HCT116 (cell line): ENCODE measurements around the gene ESRRB. TPM values are rescaled to one million over a fixed set of nuclear protein-coding genes. Genes with fewer than 3 reads are reported as not detected.

Experiments used
- ATAC-seq: fragments of 200-7000 bp; cut with Tn5 transposase; 2 replicates; pipeline ENCODE4 v1.9.1; 2020; ENCODE audit warnings: mild to moderate bottlenecking, moderate library complexity
- BruUV-seq: library from RNA; stranded (reverse); fragments of 400-500 nt; replicated peaks from 2 replicates; lab custom pipeline; 2021; lab: Mats Ljungman, UMichigan
- CTCF ChIA-PET: fragments of 300-600 bp; sonication (Branson Sonifier 250); formaldehyde crosslinking; loops from one replicate; lab custom pipeline; 2021; ENCODE audit warnings: antibody characterized with exemption; lab: Charles Lee
- POLR2A ChIA-PET: fragments of 300-600, 350-600 bp; sonication (Branson Sonifier 250); formaldehyde crosslinking; loops from one replicate; lab custom pipeline; 2021; ENCODE audit warnings: antibody characterized with exemption; lab: Charles Lee
- RAD21 ChIA-PET, 2 experiments: fragments of 300-600 bp; sonication (Branson Sonifier 250); formaldehyde crosslinking; loops; one replicate each; lab custom pipeline; 2023; ENCODE audit warnings: low total read pairs in 2 of 2; ENCODE audit not compliant: uncharacterized antibody in 2 of 2, unreplicated experiment in 2 of 2, low non-redundant PET in 1 of 2; lab: Charles Lee
- DNase-seq: peaks from one replicate; pipeline ENCODE4 v3.0.0-alpha.2; 2010; ENCODE audit warnings: low read depth, low spot score
- H2AFZ ChIP-seq: fragments of 200-600 bp; shearing (Covaris generic), sonication (generic); 2 replicates; pipeline ENCODE4 v1.6.1; 2017; ENCODE audit warnings: low read depth, mixed run types, mixed read lengths, antibody characterized with exemption, low read length; ENCODE audit not compliant: poor library complexity, severe bottlenecking
- H3K27ac ChIP-seq: 2 replicates; pipeline ENCODE4 v1.5.1; 2012; ENCODE audit warnings: low read depth, low read length
- H3K27me3 ChIP-seq: fragments of 200-600 bp; sonication (generic); 2 replicates; pipeline ENCODE4 v1.6.1; 2016; ENCODE audit warnings: mixed run types, low read length, mixed read lengths; ENCODE audit not compliant: insufficient read depth
- H3K36me3 ChIP-seq, 2 experiments: fragments of 200-500 bp in 1 of 2; fragments of 200-600 bp in 1 of 2; sonication (Bioruptor generic) in 1 of 2; sonication (generic) in 1 of 2; 2 replicates each; pipeline versions ENCODE4 v1.5.1 to v1.6.1; 2014 to 2016; ENCODE audit warnings: low read length in 2 of 2, inconsistent platforms in 1 of 2, mixed read lengths in 1 of 2, mixed run types in 1 of 2; ENCODE audit not compliant: insufficient read depth in 2 of 2, control insufficient read depth in 1 of 2
- H3K4me1 ChIP-seq, 2 experiments: fragments of 200-600 bp in 1 of 2; sonication (generic) in 1 of 2; 2 replicates each; pipeline versions ENCODE4 v1.5.1 to v1.6.1; 2012 to 2017; ENCODE audit warnings: low read length in 2 of 2, inconsistent platforms in 1 of 2, mild to moderate bottlenecking in 1 of 2, mixed read lengths in 1 of 2, mixed run types in 1 of 2, moderate library complexity in 1 of 2; ENCODE audit not compliant: insufficient read depth in 2 of 2, control insufficient read depth in 1 of 2
- H3K4me2 ChIP-seq: fragments of 200-600 bp; sonication (generic); 2 replicates; pipeline ENCODE4 v1.6.1; 2017; ENCODE audit warnings: mixed run types, low read length, mixed read lengths
- H3K4me3 ChIP-seq, 2 experiments: fragments of 200-600 bp in 1 of 2; sonication (generic) in 1 of 2; replicated peaks in 1 of 2; 2 replicates each; pipeline ENCODE4 v1.5.1; 2011 to 2016; ENCODE audit warnings: low read length in 2 of 2, control low read depth in 1 of 2, low read depth in 1 of 2, mild to moderate bottlenecking in 1 of 2, mixed read lengths in 1 of 2, mixed run types in 1 of 2
- H3K79me2 ChIP-seq: fragments of 200-600 bp; sonication (generic); 2 replicates; pipeline ENCODE4 v1.6.1; 2017; ENCODE audit warnings: mild to moderate bottlenecking, mixed run types, low read length, moderate library complexity, mixed read lengths; ENCODE audit not compliant: insufficient read depth
- H3K9ac ChIP-seq: fragments of 200-600 bp; sonication (generic); 2 replicates; pipeline ENCODE4 v1.6.1; 2016; ENCODE audit warnings: low read length, mixed read lengths
- H3K9me2 ChIP-seq: fragments of 200-600 bp; sonication (generic), shearing (Covaris generic); 2 replicates; pipeline ENCODE4 v1.6.1; 2017; ENCODE audit warnings: mixed run types, mild to moderate bottlenecking, moderate library complexity; ENCODE audit not compliant: insufficient read depth
- H3K9me3 ChIP-seq, 2 experiments: fragments of 200-500 bp in 1 of 2; fragments of 200-600 bp in 1 of 2; sonication (Bioruptor generic) in 1 of 2; sonication (generic) in 1 of 2; 2 replicates each; pipeline ENCODE4 v1.6.1; 2014 to 2017; ENCODE audit warnings: low read length in 2 of 2, mixed read lengths in 2 of 2, inconsistent platforms in 1 of 2, low read depth in 1 of 2, mild to moderate bottlenecking in 1 of 2, mixed run types in 1 of 2, moderate library complexity in 1 of 2; ENCODE audit not compliant: control insufficient read depth in 1 of 2, insufficient read depth in 1 of 2
- H4K20me1 ChIP-seq: fragments of 200-600 bp; sonication (generic), shearing (Covaris generic); 2 replicates; pipeline ENCODE4 v1.6.1; 2017; ENCODE audit warnings: mixed run types, mild to moderate bottlenecking, moderate library complexity; ENCODE audit not compliant: insufficient read depth
- CEBPB ChIP-seq: IDR thresholded peaks from 2 replicates; pipeline ENCODE4 v1.6.1; 2012; ENCODE audit warnings: low read depth
- JUND ChIP-seq: IDR thresholded peaks from 2 replicates; pipeline ENCODE4 v1.6.1; 2012
- POLR2AphosphoS5 ChIP-seq: IDR thresholded peaks from 2 replicates; pipeline ENCODE4 v1.6.1; 2011; ENCODE audit warnings: mild to moderate bottlenecking, low read depth, low read length, moderate library complexity
- RAD21 ChIP-seq: IDR thresholded peaks from 2 replicates; pipeline ENCODE4 v1.6.1; 2012; ENCODE audit warnings: low read depth, mild to moderate bottlenecking
- intact Hi-C: fragments of 100-400 bp; cut with micrococcal nuclease; formaldehyde crosslinking; loops from 2 replicates; pipeline ENCODE4 v1.10.0; 2022
- total RNA-seq: library from RNA; stranded (reverse); gene quantifications from one replicate; pipeline ENCODE4 v1.2.1, GENCODE V29; 2021; ENCODE audit not compliant: unreplicated experiment
- TF ChIP-seq, protein P1 (sequence below), 3 experiments: fragments of 200-600 bp in 1 of 3; sonication (generic) in 1 of 3; IDR thresholded peaks in 2 of 3; conservative IDR thresholded peaks in 1 of 3; 2 replicates each; pipeline ENCODE4 v1.5.1; 2012 to 2017; ENCODE audit warnings: low read depth in 2 of 3, low read length in 2 of 3, antibody characterized with exemption in 1 of 3, borderline replicate concordance in 1 of 3, control low read depth in 1 of 3, mild to moderate bottlenecking in 1 of 3, mixed read lengths in 1 of 3, mixed run types in 1 of 3, moderate library complexity in 1 of 3; ENCODE audit not compliant: insufficient read depth in 1 of 3

The ESRRB gene
- total RNA-seq, 1 experiment from 2014 or later, result 1.9 TPM

DNA sequence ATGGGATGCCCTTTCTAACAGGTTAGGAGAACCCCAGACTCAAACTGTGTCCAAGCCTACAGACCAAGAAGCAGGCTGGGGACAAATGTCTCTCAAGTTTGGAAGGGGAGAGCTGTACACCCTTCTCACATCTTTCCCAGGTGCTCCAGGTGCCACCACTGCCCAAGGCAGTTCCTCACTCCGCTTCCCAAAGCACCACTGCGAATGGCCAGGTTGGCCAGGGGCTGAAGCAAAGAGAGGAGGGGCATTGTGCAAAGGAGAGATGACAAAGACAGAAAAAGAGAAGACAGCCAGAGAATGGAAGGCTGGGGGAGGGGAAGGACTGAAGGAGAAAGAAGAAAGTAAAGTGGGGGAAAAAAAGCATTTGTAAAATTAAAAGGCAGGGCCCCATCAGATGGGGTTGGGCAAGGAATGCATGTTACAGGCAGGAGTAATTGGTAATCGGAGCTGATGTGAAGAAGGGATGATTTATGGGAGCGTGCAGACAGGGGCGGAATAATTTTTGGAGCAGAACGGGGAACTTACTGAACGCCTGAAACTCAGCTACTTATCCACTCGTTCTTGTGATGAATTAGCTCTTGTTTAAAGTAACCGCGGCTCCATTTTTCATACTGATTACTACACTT, 165.8 kb downstream of the ESRRB start:
- Histone ChIP-seq H3K9me2 (no peaks in the 10 kb centered on the region), H3K27me3 (peaks cover 4% of the 10 kb centered on the region; the same call in 1 of the 2 replicates), H3K27ac (no peak overlapping the region), H3K9me3 (no peaks in the 10 kb centered on the region), H4K20me1 (no peaks in the 10 kb centered on the region), H3K9ac (no peak overlapping the region), H3K36me3 (no peaks in the 10 kb centered on the region), H2AFZ (no peak overlapping the region), H3K4me3 (no peak overlapping the region), H3K4me2 (no peak overlapping the region), H3K4me1 (0 out of 4 replicates have a peak, but pooled peaks cover 0 to 4% of the 10 kb centered on the region in 2 experiments), H3K79me2 (no peaks in the 10 kb centered on the region)
- RAD21 ChIA-PET, result no interaction called here
- BruUV-seq, result no TSS peak
- CTCF ChIA-PET, result no interaction called here
- intact Hi-C loops, result no loop called here
- TF ChIP-seq JUND (no peak), POLR2AphosphoS5 (no peak)
- DNase-seq (no peak), ATAC-seq (no peak)
- POLR2A ChIA-PET, result no interaction called here

DNA sequence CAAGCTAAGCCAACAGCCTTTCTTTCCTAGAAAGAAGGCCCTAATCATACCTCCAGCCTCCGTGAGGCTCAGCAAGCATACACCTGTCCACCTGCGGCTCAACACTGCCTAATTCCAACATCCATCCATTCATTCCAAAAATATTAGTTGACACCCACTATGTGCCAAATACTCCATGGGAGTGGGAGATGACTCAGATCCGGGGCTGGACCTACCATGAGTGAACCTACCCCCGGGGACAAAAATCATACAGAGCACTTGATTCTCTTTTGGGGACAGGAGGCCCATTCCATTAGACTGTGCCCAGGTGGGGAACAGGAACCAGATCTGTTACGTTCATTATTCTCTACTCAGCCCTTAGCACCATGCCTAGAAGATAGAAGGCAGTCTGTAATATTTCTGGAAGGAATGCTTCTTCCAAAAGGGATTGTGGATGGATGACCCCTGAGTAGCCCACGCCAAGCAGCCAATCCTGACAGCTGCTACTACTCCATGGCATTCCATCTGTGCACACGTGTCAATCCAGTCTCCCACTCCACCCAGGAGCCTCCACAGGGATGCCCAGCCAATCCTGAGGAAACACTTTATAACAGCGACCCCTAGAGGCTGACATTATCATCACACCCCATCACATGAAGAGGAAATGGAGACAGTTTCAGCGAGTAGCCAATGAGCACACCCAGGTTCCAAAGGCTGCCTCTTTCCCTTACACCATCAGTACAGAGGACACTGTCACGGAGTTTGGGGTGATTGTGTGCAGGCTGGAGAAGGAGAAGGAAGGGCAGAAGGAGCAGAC, 170.7 kb downstream of the ESRRB start:
- TF ChIP-seq RAD21 (peak; percentile 68), CEBPB (no peak)
- TF ChIP-seq, protein P1, sequence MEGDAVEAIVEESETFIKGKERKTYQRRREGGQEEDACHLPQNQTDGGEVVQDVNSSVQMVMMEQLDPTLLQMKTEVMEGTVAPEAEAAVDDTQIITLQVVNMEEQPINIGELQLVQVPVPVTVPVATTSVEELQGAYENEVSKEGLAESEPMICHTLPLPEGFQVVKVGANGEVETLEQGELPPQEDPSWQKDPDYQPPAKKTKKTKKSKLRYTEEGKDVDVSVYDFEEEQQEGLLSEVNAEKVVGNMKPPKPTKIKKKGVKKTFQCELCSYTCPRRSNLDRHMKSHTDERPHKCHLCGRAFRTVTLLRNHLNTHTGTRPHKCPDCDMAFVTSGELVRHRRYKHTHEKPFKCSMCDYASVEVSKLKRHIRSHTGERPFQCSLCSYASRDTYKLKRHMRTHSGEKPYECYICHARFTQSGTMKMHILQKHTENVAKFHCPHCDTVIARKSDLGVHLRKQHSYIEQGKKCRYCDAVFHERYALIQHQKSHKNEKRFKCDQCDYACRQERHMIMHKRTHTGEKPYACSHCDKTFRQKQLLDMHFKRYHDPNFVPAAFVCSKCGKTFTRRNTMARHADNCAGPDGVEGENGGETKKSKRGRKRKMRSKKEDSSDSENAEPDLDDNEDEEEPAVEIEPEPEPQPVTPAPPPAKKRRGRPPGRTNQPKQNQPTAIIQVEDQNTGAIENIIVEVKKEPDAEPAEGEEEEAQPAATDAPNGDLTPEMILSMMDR (IDR thresholded peaks at IDR 0.05 in 2 of 3, conservative IDR thresholded peaks at IDR 0.05 in 1 of 3; ENCODE audit: borderline replicate concordance in 1 of 3, insufficient read depth in 1 of 3, low read depth in 2 of 3, low read length in 2 of 3), result peak; percentile 43 to 88 (median 70); a peak in 5 of 6 replicates
- no peaks in the 10 kb centered on the region for H3K27me3 ChIP-seq
- BruUV-seq, result no TSS peak

More for the DNA sequence above, 170.7 kb downstream of the ESRRB start:
- DNase-seq, result peak; percentile 50
- Histone ChIP-seq H3K9ac (no peak overlapping the region), H2AFZ (peak overlapping the region; percentile 29), H3K4me1 (peaks cover 0 to 15% of the 10 kb centered on the region in 2 experiments; a peak in 2 of 4 replicates), H3K27ac (no peak overlapping the region), H3K79me2 (no peaks in the 10 kb centered on the region), H4K20me1 (no peaks in the 10 kb centered on the region), H3K36me3 (no peaks in the 10 kb centered on the region), H3K4me3 (no peak overlapping the region), H3K4me2 (no peak overlapping the region), H3K9me3 (no peaks in the 10 kb centered on the region), H3K9me2 (no peaks in the 10 kb centered on the region)
- ChIA-PET CTCF (interaction anchor here (0.6 to 1.9 kb wide), 2 partner anchors 10 to 11 kb away, joined by 3 to 6 read pairs; no protein-coding TSS in a partner anchor), RAD21 (no interaction called here), POLR2A (no interaction called here)
- peak; percentile 92 for ATAC-seq
- intact Hi-C loops, result no loop called here
